ENCODE measurements around the gene CDS2.

The CDS2 gene

DNA sequence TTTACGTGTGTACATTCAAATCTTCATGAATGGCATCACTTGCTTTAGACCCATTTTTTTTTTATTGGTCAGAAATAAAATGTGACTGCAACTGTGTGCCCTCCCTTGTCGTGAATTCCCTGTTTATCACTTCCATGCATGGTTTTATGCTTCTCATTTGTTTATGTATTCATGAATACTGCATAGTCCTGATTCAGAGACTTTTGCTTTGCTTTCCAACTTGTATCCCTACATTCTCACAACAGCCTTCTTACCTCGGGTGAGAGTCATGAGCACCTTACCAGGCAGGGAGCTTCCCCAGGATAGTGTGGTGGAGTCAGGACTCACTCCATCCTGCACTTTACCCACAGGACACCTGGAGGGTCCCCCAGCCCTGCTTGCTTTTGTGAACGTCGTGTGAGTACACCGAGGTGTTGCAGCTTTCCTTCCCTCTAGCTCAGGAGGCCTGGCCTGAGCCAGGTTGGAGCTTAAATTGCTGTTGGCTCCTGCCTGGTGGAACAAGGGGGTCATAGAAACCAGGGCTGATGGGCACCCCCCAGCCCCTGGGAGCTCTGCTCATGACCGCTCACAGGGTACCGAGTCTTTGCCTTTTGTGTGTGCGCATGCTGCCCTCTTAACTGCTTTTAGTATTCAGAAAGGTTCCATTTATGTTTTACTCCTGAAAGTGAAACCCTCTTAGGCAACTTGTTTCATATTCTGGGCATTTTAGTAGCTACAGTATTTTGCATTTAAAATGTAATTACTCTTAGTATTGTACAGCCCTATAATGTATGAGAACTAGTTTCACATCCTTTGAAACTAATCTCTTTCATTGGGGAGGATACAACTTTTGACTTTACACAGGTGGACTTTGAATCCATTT lies 66.0 kb downstream of the CDS2 start:
- Histone ChIP-seq H2BK120ac (ENCODE audit: low read depth, low read length) (no peak overlapping the region), H4K8ac (ENCODE audit: low read depth, low read length) (no peak overlapping the region), H2AFZ (ENCODE audit: low read length) (no peak overlapping the region), H3K9ac (ENCODE audit: low read depth, low read length, poor library complexity) (no peak overlapping the region), H3K9me3 (replicated peaks in 1 of 2; ENCODE audit: control insufficient read depth in 2 of 2, insufficient read depth in 1 of 2, low read depth in 1 of 2, low read length in 2 of 2) (no peaks in the 10 kb centered on the region), H3K4me1 (ENCODE audit: control insufficient read depth in 2 of 2, insufficient read depth in 1 of 2, low read depth in 1 of 2, low read length in 2 of 2) (peaks cover 32 to 41% of the 10 kb centered on the region in 2 donors), H3K36me3 (replicated peaks in 1 of 2; ENCODE audit: control insufficient read depth in 2 of 2, insufficient read depth in 2 of 2, low read length in 2 of 2) (peaks cover 22 to 78% of the 10 kb centered on the region in 2 donors), H2BK5ac (ENCODE audit: low read length) (no peak overlapping the region), H3K18ac (ENCODE audit: low read length) (no peak overlapping the region), H3K14ac (ENCODE audit: low read length) (no peak overlapping the region), H4K91ac (ENCODE audit: low read depth, low read length, poor library complexity) (no peak overlapping the region), H2BK12ac (ENCODE audit: low read length) (no peak overlapping the region), H3K27ac (replicated peaks; ENCODE audit: low read length) (peak overlapping the region; percentile 1), H3K23ac (ENCODE audit: low read depth, low read length, poor library complexity) (no peak overlapping the region), H3K4ac (ENCODE audit: low read length) (no peak overlapping the region), H2AK5ac (ENCODE audit: low read depth, low read length) (peak overlapping the region; percentile 15), H3K4me2 (ENCODE audit: insufficient read depth, low read length, poor library complexity, severe bottlenecking) (no peak overlapping the region), H3K27me3 (ENCODE audit: control insufficient read depth in 3 of 3, insufficient read depth in 3 of 3, low read depth in 1 of 3, low read length in 3 of 3) (peaks cover 0 to 2% (median 0%) of the 10 kb centered on the region in 3 experiments), H3K4me3 (ENCODE audit: low read length in 2 of 2) (no peak overlapping the region), H3K79me1 (ENCODE audit: low read depth, low read length) (peaks cover 5% of the 10 kb centered on the region), H2BK15ac (ENCODE audit: low read length) (no peak overlapping the region)
- DNase-seq (ENCODE audit: low spot score) = no peak
- WGBS, 2 donors (ENCODE audit: extremely low coverage in 2 of 2, insufficient read length in 2 of 2, insufficient replicate concordance in 1 of 2) = no CpG with 5 or more reads among the region's 9 CpGs

DNA sequence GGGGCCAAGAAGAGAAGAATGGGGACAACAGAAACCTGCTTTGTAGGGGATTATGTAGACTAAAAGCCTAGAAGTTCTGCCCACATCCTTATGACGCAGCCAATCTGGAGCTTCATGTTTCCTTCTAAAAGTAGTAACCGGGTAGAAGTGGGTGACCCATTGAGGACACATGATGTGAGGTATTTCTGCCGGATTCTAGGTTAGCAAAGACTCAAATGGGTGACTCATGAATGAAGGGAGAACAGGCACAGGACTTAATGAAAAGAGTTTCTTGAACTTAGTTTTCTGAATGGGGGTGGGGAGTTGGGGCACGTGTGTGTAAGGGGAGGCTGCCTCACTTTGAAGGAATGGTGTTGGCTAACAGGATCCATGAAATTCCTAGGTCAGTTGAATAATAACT lies 68.8 kb downstream of the CDS2 start:
- no peak overlapping the region for H3K14ac ChIP-seq (ENCODE audit: low read length)
- peaks cover 5% of the 10 kb centered on the region for H3K79me1 ChIP-seq (ENCODE audit: low read depth, low read length)
- no peak overlapping the region for H4K8ac ChIP-seq (ENCODE audit: low read depth, low read length)
- no peak overlapping the region for H2BK12ac ChIP-seq (ENCODE audit: low read length)
- peaks cover 22 to 36% of the 10 kb centered on the region in 2 donors for H3K4me1 ChIP-seq (ENCODE audit: control insufficient read depth in 2 of 2, insufficient read depth in 1 of 2, low read depth in 1 of 2, low read length in 2 of 2)
- peak overlapping the region; percentile 60 for H3K27ac ChIP-seq (replicated peaks; ENCODE audit: low read length)
- H3K18ac ChIP-seq (ENCODE audit: low read length) = no peak overlapping the region
- H2BK120ac ChIP-seq (ENCODE audit: low read depth, low read length) = peak overlapping the region; percentile 85
- peak overlapping the region; percentile 25 for H2BK5ac ChIP-seq (ENCODE audit: low read length)
- H4K91ac ChIP-seq (ENCODE audit: low read depth, low read length, poor library complexity) = no peak overlapping the region
- peaks cover 0 to 2% of the 10 kb centered on the region in 2 donors for H3K9me3 ChIP-seq (replicated peaks in 1 of 2; ENCODE audit: control insufficient read depth in 2 of 2, insufficient read depth in 1 of 2, low read depth in 1 of 2, low read length in 2 of 2)
- H3K27me3 ChIP-seq (ENCODE audit: control insufficient read depth in 3 of 3, insufficient read depth in 3 of 3, low read depth in 1 of 3, low read length in 3 of 3) = peaks cover 0 to 2% (median 0%) of the 10 kb centered on the region in 3 experiments
- no peak overlapping the region for H3K4me2 ChIP-seq (ENCODE audit: insufficient read depth, low read length, poor library complexity, severe bottlenecking)
- peaks cover 25 to 63% of the 10 kb centered on the region in 2 donors for H3K36me3 ChIP-seq (replicated peaks in 1 of 2; ENCODE audit: control insufficient read depth in 2 of 2, insufficient read depth in 2 of 2, low read length in 2 of 2)
- H3K9ac ChIP-seq (ENCODE audit: low read depth, low read length, poor library complexity) = no peak overlapping the region
- H2BK15ac ChIP-seq (ENCODE audit: low read length) = peak overlapping the region; percentile 69
- H2AFZ ChIP-seq (ENCODE audit: low read length) = no peak overlapping the region
- peak overlapping the region; percentile 66 for H2AK5ac ChIP-seq (ENCODE audit: low read depth, low read length)
- WGBS, 2 donors (ENCODE audit: extremely low coverage in 2 of 2, insufficient read length in 2 of 2, insufficient replicate concordance in 1 of 2) = no CpG with 5 or more reads among the region's 4 CpGs
- H3K4ac ChIP-seq (ENCODE audit: low read length) = no peak overlapping the region
- no peak overlapping the region for H3K23ac ChIP-seq (ENCODE audit: low read depth, low read length, poor library complexity)
- DNase-seq (ENCODE audit: low spot score) = no peak
- H3K4me3 ChIP-seq (ENCODE audit: low read length in 2 of 2) = no peak overlapping the region

DNA sequence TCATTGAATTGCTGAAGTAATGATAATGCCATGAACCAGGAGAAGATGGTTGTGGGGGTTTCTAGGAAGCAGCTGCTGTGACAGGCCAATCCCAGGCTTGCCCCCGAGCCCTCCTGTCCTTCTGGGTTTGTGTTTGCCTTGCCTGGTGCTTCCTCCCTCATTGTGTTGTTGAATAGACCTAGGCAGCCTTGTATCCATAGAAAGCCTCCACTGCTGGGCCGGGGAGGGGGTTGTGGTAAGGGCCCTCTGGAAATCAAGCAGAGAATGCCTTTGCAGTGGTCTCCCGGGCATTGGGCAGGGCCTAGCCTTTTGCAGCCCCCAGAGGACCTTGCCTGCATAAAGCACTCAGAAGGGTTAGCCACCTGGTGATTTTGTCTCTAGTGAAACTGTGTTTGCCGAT lies 69.3 kb downstream of the CDS2 start:
- Histone ChIP-seq H3K4me3 (ENCODE audit: low read length in 2 of 2) (no peak overlapping the region), H2BK15ac (ENCODE audit: low read length) (no peak overlapping the region), H2AFZ (ENCODE audit: low read length) (no peak overlapping the region), H3K4ac (ENCODE audit: low read length) (no peak overlapping the region), H3K14ac (ENCODE audit: low read length) (no peak overlapping the region), H2BK120ac (ENCODE audit: low read depth, low read length) (no peak overlapping the region), H3K36me3 (replicated peaks in 1 of 2; ENCODE audit: control insufficient read depth in 2 of 2, insufficient read depth in 2 of 2, low read length in 2 of 2) (peaks cover 23 to 58% of the 10 kb centered on the region in 2 donors), H2BK12ac (ENCODE audit: low read length) (no peak overlapping the region), H4K8ac (ENCODE audit: low read depth, low read length) (no peak overlapping the region), H3K27me3 (ENCODE audit: control insufficient read depth in 3 of 3, insufficient read depth in 3 of 3, low read depth in 1 of 3, low read length in 3 of 3) (peaks cover 0 to 2% (median 0%) of the 10 kb centered on the region in 3 experiments), H3K4me1 (ENCODE audit: control insufficient read depth in 2 of 2, insufficient read depth in 1 of 2, low read depth in 1 of 2, low read length in 2 of 2) (peaks cover 22 to 36% of the 10 kb centered on the region in 2 donors), H2AK5ac (ENCODE audit: low read depth, low read length) (no peak overlapping the region), H3K18ac (ENCODE audit: low read length) (no peak overlapping the region), H4K91ac (ENCODE audit: low read depth, low read length, poor library complexity) (no peak overlapping the region), H3K27ac (replicated peaks; ENCODE audit: low read length) (peak overlapping the region; percentile 60), H2BK5ac (ENCODE audit: low read length) (no peak overlapping the region), H3K9me3 (replicated peaks in 1 of 2; ENCODE audit: control insufficient read depth in 2 of 2, insufficient read depth in 1 of 2, low read depth in 1 of 2, low read length in 2 of 2) (peaks cover 0 to 2% of the 10 kb centered on the region in 2 donors), H3K4me2 (ENCODE audit: insufficient read depth, low read length, poor library complexity, severe bottlenecking) (no peak overlapping the region), H3K9ac (ENCODE audit: low read depth, low read length, poor library complexity) (no peak overlapping the region), H3K23ac (ENCODE audit: low read depth, low read length, poor library complexity) (no peak overlapping the region), H3K79me1 (ENCODE audit: low read depth, low read length) (peaks cover 5% of the 10 kb centered on the region)
- WGBS, 2 donors (ENCODE audit: extremely low coverage in 2 of 2, insufficient read length in 2 of 2, insufficient replicate concordance in 1 of 2) = no CpG with 5 or more reads among the region's 4 CpGs
- no peak for DNase-seq (ENCODE audit: low spot score)

DNA sequence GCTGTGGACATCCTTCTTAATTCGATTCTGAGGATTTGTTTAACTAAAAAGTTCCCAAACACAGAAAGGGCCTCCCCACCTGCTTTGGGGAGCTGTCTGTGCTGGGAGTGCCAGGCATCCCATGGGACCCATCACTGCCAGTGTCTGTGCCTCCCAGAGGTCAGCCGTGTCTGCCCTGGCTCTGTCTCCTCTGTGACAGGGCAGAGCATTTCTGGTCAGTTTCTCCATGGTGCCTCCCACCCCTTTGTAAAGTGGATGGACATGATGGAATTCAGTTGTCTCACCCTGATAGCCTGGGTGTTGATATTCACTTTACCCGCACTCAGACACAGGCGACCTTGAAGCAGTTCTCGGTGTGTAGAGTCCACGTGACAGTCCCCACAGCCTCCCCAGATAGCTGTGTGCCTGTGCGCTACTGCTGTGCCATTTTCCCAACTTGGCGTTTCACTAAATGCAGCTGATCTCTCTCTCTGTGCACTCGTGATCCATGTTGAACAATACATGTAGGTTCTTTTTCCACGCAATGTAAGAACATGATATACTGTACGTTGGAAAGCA lies 70.5 kb downstream of the CDS2 start:
- H3K4ac ChIP-seq (ENCODE audit: low read length) = no peak overlapping the region
- H3K27me3 ChIP-seq (ENCODE audit: control insufficient read depth in 3 of 3, insufficient read depth in 3 of 3, low read depth in 1 of 3, low read length in 3 of 3) = peaks cover 0 to 2% (median 0%) of the 10 kb centered on the region in 3 experiments
- H3K9ac ChIP-seq (ENCODE audit: low read depth, low read length, poor library complexity) = no peak overlapping the region
- H2BK12ac ChIP-seq (ENCODE audit: low read length) = no peak overlapping the region
- H3K79me1 ChIP-seq (ENCODE audit: low read depth, low read length) = peaks cover 5% of the 10 kb centered on the region
- no peak overlapping the region for H3K4me2 ChIP-seq (ENCODE audit: insufficient read depth, low read length, poor library complexity, severe bottlenecking)
- H2BK5ac ChIP-seq (ENCODE audit: low read length) = no peak overlapping the region
- H2AFZ ChIP-seq (ENCODE audit: low read length) = no peak overlapping the region
- peaks cover 20 to 27% of the 10 kb centered on the region in 2 donors for H3K4me1 ChIP-seq (ENCODE audit: control insufficient read depth in 2 of 2, insufficient read depth in 1 of 2, low read depth in 1 of 2, low read length in 2 of 2)
- H3K9me3 ChIP-seq (replicated peaks in 1 of 2; ENCODE audit: control insufficient read depth in 2 of 2, insufficient read depth in 1 of 2, low read depth in 1 of 2, low read length in 2 of 2) = peaks cover 0 to 2% of the 10 kb centered on the region in 2 donors
- no peak for DNase-seq (ENCODE audit: low spot score)
- H2BK15ac ChIP-seq (ENCODE audit: low read length) = no peak overlapping the region
- no peak overlapping the region for H3K23ac ChIP-seq (ENCODE audit: low read depth, low read length, poor library complexity)
- H4K91ac ChIP-seq (ENCODE audit: low read depth, low read length, poor library complexity) = no peak overlapping the region
- H2BK120ac ChIP-seq (ENCODE audit: low read depth, low read length) = no peak overlapping the region
- no peak overlapping the region for H2AK5ac ChIP-seq (ENCODE audit: low read depth, low read length)
- H3K18ac ChIP-seq (ENCODE audit: low read length) = no peak overlapping the region
- H3K14ac ChIP-seq (ENCODE audit: low read length) = no peak overlapping the region
- no CpG with 5 or more reads among the region's 11 CpGs for WGBS, 2 donors (ENCODE audit: extremely low coverage in 2 of 2, insufficient read length in 2 of 2, insufficient replicate concordance in 1 of 2)
- H4K8ac ChIP-seq (ENCODE audit: low read depth, low read length) = no peak overlapping the region
- peaks cover 23 to 49% of the 10 kb centered on the region in 2 donors for H3K36me3 ChIP-seq (replicated peaks in 1 of 2; ENCODE audit: control insufficient read depth in 2 of 2, insufficient read depth in 2 of 2, low read length in 2 of 2)
- H3K27ac ChIP-seq (replicated peaks; ENCODE audit: low read length) = no peak overlapping the region
- H3K4me3 ChIP-seq (ENCODE audit: low read length in 2 of 2) = no peak overlapping the region

All from neuronal stem cell (in vitro differentiated cells).